ENCODE data around the gene GINS1.
"Not testable (repeated sequence)": the region's sequence is repeated elsewhere in the genome, so short reads cannot be mapped to it uniquely, and the experiment has no call there.

GINS1 gene

GRCh38 chr20:25468126-25469075 is 60.9 kb downstream of the GINS1 start:
- DNase-seq, result no peak
- Mint-ChIP-seq H3K27ac (no peak overlapping the region), H3K9me3 (no peaks in the 10 kb centered on the region), H3K27me3 (no peaks in the 10 kb centered on the region), H3K36me3 (ENCODE audit: low read depth) (no peaks in the 10 kb centered on the region), H3K4me1 (no peaks in the 10 kb centered on the region), H3K4me3 (no peak overlapping the region)
- ATAC-seq, result no peak

- DNase-seq (no peak), ATAC-seq (no peak)
- no peaks in the 10 kb centered on the region for H3K36me3 Mint-ChIP-seq (ENCODE audit: low read depth)
- no peak overlapping the region for H3K4me3 Mint-ChIP-seq
- no peaks in the 10 kb centered on the region for H3K27me3 Mint-ChIP-seq
- no peaks in the 10 kb centered on the region for H3K9me3 Mint-ChIP-seq
- no peak overlapping the region for H3K27ac Mint-ChIP-seq
- no peaks in the 10 kb centered on the region for H3K4me1 Mint-ChIP-seq
These were observed 62.1 kb downstream of the GINS1 start for GRCh38 chr20:25469558-25469957.

GRCh38 chr20:25470045-25470444 is 62.6 kb downstream of the GINS1 start:
- Mint-ChIP-seq H3K9me3 (no peaks in the 10 kb centered on the region), H3K36me3 (ENCODE audit: low read depth) (no peaks in the 10 kb centered on the region), H3K4me1 (no peaks in the 10 kb centered on the region), H3K4me3 (no peak overlapping the region), H3K27me3 (no peaks in the 10 kb centered on the region), H3K27ac (no peak overlapping the region)
- ATAC-seq, result peak; percentile 69
- peak; percentile 42 for DNase-seq

GRCh38 chr20:25471020-25471419 is 63.5 kb downstream of the GINS1 start:
- Mint-ChIP-seq H3K27ac (no peak overlapping the region), H3K27me3 (no peaks in the 10 kb centered on the region), H3K36me3 (ENCODE audit: low read depth) (no peaks in the 10 kb centered on the region), H3K9me3 (no peaks in the 10 kb centered on the region), H3K4me1 (no peaks in the 10 kb centered on the region), H3K4me3 (no peak overlapping the region)
- DNase-seq, result no peak
- no peak for ATAC-seq

- not testable (repeated sequence) for H3K4me3 Mint-ChIP-seq; H3K27me3 Mint-ChIP-seq; ATAC-seq; DNase-seq; H3K36me3 Mint-ChIP-seq (ENCODE audit: low read depth); H3K9me3 Mint-ChIP-seq; H3K4me1 Mint-ChIP-seq; H3K27ac Mint-ChIP-seq
These were observed 65.8 kb downstream of the GINS1 start for GRCh38 chr20:25473297-25473696.

GRCh38 chr20:25476106-25477013 is 68.9 kb downstream of the GINS1 start:
- ATAC-seq, result no peak

GRCh38 chr20:25477014-25477882 is 69.8 kb downstream of the GINS1 start:
- ATAC-seq, result no peak
- Mint-ChIP-seq H3K9me3 (no peaks in the 10 kb centered on the region), H3K4me3 (no peak overlapping the region), H3K27ac (no peak overlapping the region), H3K36me3 (ENCODE audit: low read depth) (no peaks in the 10 kb centered on the region), H3K27me3 (no peaks in the 10 kb centered on the region), H3K4me1 (no peaks in the 10 kb centered on the region)
- no peak for DNase-seq

More at GRCh38 chr20:25476106-25477013, 68.9 kb downstream of the GINS1 start:
- no peak for DNase-seq
- Mint-ChIP-seq H3K4me3 (no peak overlapping the region), H3K27ac (no peak overlapping the region), H3K36me3 (ENCODE audit: low read depth) (no peaks in the 10 kb centered on the region), H3K27me3 (no peaks in the 10 kb centered on the region), H3K9me3 (no peaks in the 10 kb centered on the region), H3K4me1 (no peaks in the 10 kb centered on the region)

GRCh38 chr20:25478889-25479568 is 71.6 kb downstream of the GINS1 start:
- Mint-ChIP-seq H3K27me3 (no peaks in the 10 kb centered on the region), H3K27ac (no peak overlapping the region), H3K9me3 (no peaks in the 10 kb centered on the region), H3K4me3 (no peak overlapping the region), H3K4me1 (no peaks in the 10 kb centered on the region), H3K36me3 (ENCODE audit: low read depth) (no peaks in the 10 kb centered on the region)
- no peak for ATAC-seq
- no peak for DNase-seq

- Mint-ChIP-seq H3K4me3 (no peak overlapping the region), H3K27me3 (no peaks in the 10 kb centered on the region)
- no peak for ATAC-seq
These were observed 72.2 kb downstream of the GINS1 start for GRCh38 chr20:25479638-25480037.

GRCh38 chr20:25480156-25480555 is 72.7 kb downstream of the GINS1 start:
- H3K4me3 Mint-ChIP-seq, result no peak overlapping the region
- H3K27me3 Mint-ChIP-seq, result no peaks in the 10 kb centered on the region
- H3K36me3 Mint-ChIP-seq (ENCODE audit: low read depth), result no peaks in the 10 kb centered on the region
- DNase-seq, result no peak
- no peak overlapping the region for H3K27ac Mint-ChIP-seq
- ATAC-seq, result no peak
- peaks cover 9% of the 10 kb centered on the region for H3K4me1 Mint-ChIP-seq
- H3K9me3 Mint-ChIP-seq, result no peaks in the 10 kb centered on the region

More at GRCh38 chr20:25479638-25480037, 72.2 kb downstream of the GINS1 start:
- peaks cover 4% of the 10 kb centered on the region for H3K4me1 Mint-ChIP-seq
- H3K36me3 Mint-ChIP-seq (ENCODE audit: low read depth), result no peaks in the 10 kb centered on the region
- no peak for DNase-seq
- no peak overlapping the region for H3K27ac Mint-ChIP-seq
- no peaks in the 10 kb centered on the region for H3K9me3 Mint-ChIP-seq

GRCh38 chr20:25480797-25481196 is 73.3 kb downstream of the GINS1 start:
- Mint-ChIP-seq H3K4me3 (no peak overlapping the region), H3K36me3 (ENCODE audit: low read depth) (no peaks in the 10 kb centered on the region), H3K27ac (no peak overlapping the region), H3K9me3 (no peaks in the 10 kb centered on the region), H3K27me3 (no peaks in the 10 kb centered on the region), H3K4me1 (peaks cover 13% of the 10 kb centered on the region)
- DNase-seq (no peak), ATAC-seq (no peak)

GRCh38 chr20:25481235-25481917 is 73.9 kb downstream of the GINS1 start:
- no peaks in the 10 kb centered on the region for H3K27me3 Mint-ChIP-seq
- no peak for ATAC-seq

GRCh38 chr20:25481918-25482253 is 74.4 kb downstream of the GINS1 start:
- Mint-ChIP-seq H3K27me3 (no peaks in the 10 kb centered on the region), H3K4me3 (no peak overlapping the region), H3K36me3 (ENCODE audit: low read depth) (no peaks in the 10 kb centered on the region), H3K27ac (no peak overlapping the region), H3K9me3 (no peaks in the 10 kb centered on the region), H3K4me1 (peaks cover 19% of the 10 kb centered on the region)
- DNase-seq (no peak), ATAC-seq (no peak)

More at GRCh38 chr20:25481235-25481917, 73.9 kb downstream of the GINS1 start:
- Mint-ChIP-seq H3K4me1 (peaks cover 17% of the 10 kb centered on the region), H3K36me3 (ENCODE audit: low read depth) (no peaks in the 10 kb centered on the region), H3K27ac (no peak overlapping the region), H3K4me3 (no peak overlapping the region), H3K9me3 (no peaks in the 10 kb centered on the region)
- no peak for DNase-seq

Data from activated naive CD8-positive, alpha-beta T cell treated with anti-CD3 and anti-CD28 coated beads, Interleukin-2, amount 50 U/mL, for 24 hours (primary cell).